Activated CD8-positive, alpha-beta memory T cell treated with anti-CD3 and anti-CD28 coated beads for 36 hours (primary cell): ENCODE results near the gene HYDIN. TPM values are rescaled to one million over a fixed set of nuclear protein-coding genes. Genes with fewer than 3 reads are reported as not detected.
"Not testable (repeated sequence)": the region's sequence is repeated elsewhere in the genome, so short reads cannot be mapped to it uniquely, and the experiment has no call there.

Experiments used
- CTCF ChIA-PET: fragments of 350-600 bp; sonication (Branson Sonifier 250); formaldehyde crosslinking; loops from one replicate; lab custom pipeline; 2021; ENCODE audit warnings: antibody characterized with exemption; lab: Charles Lee
- POLR2A ChIA-PET: fragments of 350-600 bp; sonication (Branson Sonifier 250); formaldehyde crosslinking; loops from one replicate; lab custom pipeline; 2021; ENCODE audit warnings: antibody characterized with exemption; lab: Charles Lee
- total RNA-seq, 2 experiments: library from RNA; stranded (reverse); gene quantifications; one replicate each; pipeline ENCODE4 v1.2.3, GENCODE V29; 2021

The HYDIN gene
- total RNA-seq, 2 experiments from 2014 or later = not detected

- POLR2A ChIA-PET, CTCF ChIA-PET: not testable (repeated sequence)
These were observed 78.9 kb downstream of the HYDIN start for GRCh38 chr16:71151654-71152053.

GRCh38 chr16:71143246-71143645, 87.3 kb downstream of the HYDIN start:
- CTCF ChIA-PET, POLR2A ChIA-PET: not testable (repeated sequence)

GRCh38 chr16:71110565-71110964, 120.0 kb downstream of the HYDIN start:
- CTCF ChIA-PET, POLR2A ChIA-PET: not testable (repeated sequence)

GRCh38 chr16:71109656-71110208, 120.8 kb downstream of the HYDIN start:
- CTCF ChIA-PET, POLR2A ChIA-PET: not testable (repeated sequence)

- POLR2A ChIA-PET, CTCF ChIA-PET: not testable (repeated sequence)
These were observed 124.6 kb downstream of the HYDIN start for GRCh38 chr16:71105881-71106280.

- POLR2A ChIA-PET, CTCF ChIA-PET: not testable (repeated sequence)
These were observed 146.9 kb downstream of the HYDIN start for GRCh38 chr16:71083573-71083972.

- CTCF ChIA-PET, POLR2A ChIA-PET: not testable (repeated sequence)
These were observed 149.7 kb downstream of the HYDIN start for GRCh38 chr16:71080777-71081176.

GRCh38 chr16:71080262-71080661, 150.3 kb downstream of the HYDIN start:
- POLR2A ChIA-PET, CTCF ChIA-PET: not testable (repeated sequence)

- POLR2A ChIA-PET, CTCF ChIA-PET: not testable (repeated sequence)
These were observed 159.9 kb downstream of the HYDIN start for GRCh38 chr16:71070651-71071050.

- CTCF ChIA-PET, POLR2A ChIA-PET: not testable (repeated sequence)
These were observed 160.7 kb downstream of the HYDIN start for GRCh38 chr16:71069842-71070241.

GRCh38 chr16:71053897-71054609, 176.5 kb downstream of the HYDIN start:
- CTCF ChIA-PET, POLR2A ChIA-PET: not testable (repeated sequence)

GRCh38 chr16:71050307-71050706, 180.2 kb downstream of the HYDIN start:
- CTCF ChIA-PET, POLR2A ChIA-PET: not testable (repeated sequence)

GRCh38 chr16:71039368-71040111, 191.0 kb downstream of the HYDIN start:
- POLR2A ChIA-PET, CTCF ChIA-PET: not testable (repeated sequence)

GRCh38 chr16:71038421-71038820, 192.1 kb downstream of the HYDIN start:
- CTCF ChIA-PET, POLR2A ChIA-PET: not testable (repeated sequence)

- CTCF ChIA-PET, POLR2A ChIA-PET: not testable (repeated sequence)
These were observed 192.5 kb downstream of the HYDIN start for GRCh38 chr16:71037987-71038386.

- POLR2A ChIA-PET, CTCF ChIA-PET: not testable (repeated sequence)
These were observed 202.3 kb downstream of the HYDIN start for GRCh38 chr16:71028032-71028727.

GRCh38 chr16:71027511-71027910, 203.0 kb downstream of the HYDIN start:
- POLR2A ChIA-PET = not testable (repeated sequence)

GRCh38 chr16:71023851-71024439, 206.6 kb downstream of the HYDIN start:
- CTCF ChIA-PET, POLR2A ChIA-PET: not testable (repeated sequence)

More at GRCh38 chr16:71027511-71027910, 203.0 kb downstream of the HYDIN start:
- CTCF ChIA-PET = not testable (repeated sequence)

GRCh38 chr16:71021961-71022537, 208.5 kb downstream of the HYDIN start:
- POLR2A ChIA-PET, CTCF ChIA-PET: not testable (repeated sequence)
